Renal pelvis (tissue), 4 donors: Measurements from ENCODE around the gene EML2. TPM values are rescaled to one million over a fixed set of nuclear protein-coding genes. Genes with fewer than 3 reads are reported as not detected.
A peak's percentile ranks its signal among the peaks of the same experiment; 100 is the strongest.
"Not testable (repeated sequence)": the region's sequence is repeated elsewhere in the genome, so short reads cannot be mapped to it uniquely, and the experiment has no call there.

Source experiments
- DNase-seq: peaks from one replicate; pipeline ENCODE4 v3.0.0-alpha.2; 2013
- polyA plus RNA-seq, 3 donors: library from polyadenylated mRNA; unstranded; fragments of 120-200 nt; gene quantifications; one replicate each; pipeline ENCODE4 v1.2.1, GENCODE V29; 2013; ENCODE audit not compliant: insufficient read length in 3 of 3

The EML2 gene
- polyA plus RNA-seq, 3 donors, result 19.8 to 25.9 (median 24.9) TPM

DNA sequence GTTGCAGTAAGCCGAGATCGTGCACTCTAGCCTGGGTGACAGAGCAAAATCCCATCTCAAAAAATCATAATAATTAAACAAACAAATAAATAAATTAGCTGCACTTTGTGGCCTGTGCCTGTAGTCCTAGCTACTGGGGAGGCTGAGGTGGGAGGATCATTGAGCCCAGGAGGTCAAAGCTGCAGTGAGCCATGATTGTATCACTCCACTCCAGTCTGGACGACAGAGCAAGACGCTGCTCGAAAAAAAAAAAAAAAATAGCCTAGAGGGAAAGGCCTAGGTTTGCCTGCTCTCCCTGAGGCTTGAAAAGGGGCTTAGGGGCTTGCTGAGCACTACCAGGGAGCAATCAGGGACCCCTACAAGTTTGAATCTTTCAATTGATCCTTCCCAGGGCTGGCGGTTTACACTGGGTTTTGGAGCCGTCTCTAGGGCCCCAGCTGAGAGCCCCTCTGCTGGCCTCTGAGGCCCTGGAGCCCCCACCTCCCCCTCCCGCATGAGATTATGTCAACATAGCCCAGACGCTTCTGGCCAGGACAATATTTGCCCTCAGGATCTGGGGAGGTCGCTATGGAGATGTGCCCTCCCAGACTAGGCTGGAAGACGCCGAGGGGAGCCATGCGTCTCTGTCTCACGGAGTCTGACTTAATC, 18.4 kb upstream of the EML2 start:
- DNase-seq, result no peak

DNA sequence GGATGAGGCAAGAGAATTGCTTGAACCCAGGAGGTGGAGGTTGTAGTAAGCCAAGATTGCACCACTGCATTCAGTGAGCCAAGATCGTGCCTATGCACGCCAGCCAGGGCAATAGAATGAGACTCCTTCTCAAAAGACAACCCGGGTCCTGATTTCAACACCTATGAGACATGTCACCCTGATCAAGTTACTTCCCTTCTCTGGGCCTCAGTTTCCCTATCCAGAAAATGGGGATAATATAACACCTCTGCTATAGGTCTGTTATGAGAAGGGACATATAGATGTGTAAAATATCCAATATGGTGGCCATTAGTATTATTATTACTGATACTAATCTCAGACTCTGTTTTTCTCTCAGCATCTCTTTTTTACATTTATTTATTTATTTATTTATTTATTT, 15.9 kb upstream of the EML2 start:
- DNase-seq, result no peak

DNA sequence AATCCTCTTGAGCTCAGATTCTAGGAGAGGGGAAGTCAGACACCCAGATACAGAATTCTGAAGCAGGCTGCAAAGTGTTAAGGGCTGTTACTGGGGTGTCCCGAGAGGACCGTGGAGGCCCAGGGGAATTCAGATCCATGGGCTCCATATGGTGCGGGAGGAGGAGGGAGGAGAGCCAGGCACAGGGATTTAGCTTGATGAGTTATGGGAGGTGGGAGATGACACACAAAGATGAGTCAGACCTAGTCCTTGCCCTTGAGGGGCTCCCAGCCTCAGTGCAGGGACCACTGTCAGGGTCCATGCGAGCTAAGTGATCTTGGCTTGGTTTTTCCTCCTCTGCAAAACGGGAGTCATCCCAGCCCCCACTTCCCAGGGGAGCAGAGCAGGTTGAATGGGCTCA, 14.4 kb upstream of the EML2 start:
- DNase-seq, result no peak

DNA sequence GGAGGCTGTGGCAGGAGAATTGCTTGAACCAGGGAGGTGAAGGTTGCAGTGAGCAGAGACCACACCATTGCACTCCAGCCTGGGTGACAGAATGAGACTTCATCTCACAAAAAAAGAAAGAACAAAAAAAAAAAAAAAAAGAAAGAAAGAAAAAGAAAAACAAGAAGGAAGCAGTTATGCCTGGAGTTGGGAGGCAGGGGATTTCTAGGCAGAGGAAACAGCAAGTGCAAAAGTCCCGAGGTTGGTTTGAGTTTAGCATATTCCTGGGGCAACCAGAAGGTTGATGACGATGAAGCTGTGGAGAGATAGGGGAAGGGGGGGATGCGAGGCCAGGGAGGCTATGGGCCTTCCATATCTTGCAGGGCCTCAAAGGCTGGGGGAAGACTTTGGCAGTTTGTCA, 11.5 kb upstream of the EML2 start:
- DNase-seq, result no peak

DNA sequence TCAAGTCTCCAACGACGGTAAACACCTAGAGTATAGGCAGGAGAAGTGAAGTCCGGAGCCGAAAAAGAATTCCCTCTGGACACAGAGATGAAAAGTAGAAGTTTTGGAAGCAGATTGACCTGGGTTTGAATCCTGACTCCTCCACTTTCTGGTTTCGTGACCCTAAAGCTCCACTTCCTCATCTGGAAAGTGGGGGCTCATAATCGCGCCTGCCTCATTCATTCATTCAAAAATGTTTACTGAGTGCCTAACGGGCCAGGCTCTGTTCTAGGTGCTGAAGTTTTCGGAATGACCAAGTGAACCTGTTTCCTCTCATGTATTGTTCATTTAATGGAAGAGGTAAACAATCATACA, 7.1 kb upstream of the EML2 start:
- DNase-seq, result no peak

DNA sequence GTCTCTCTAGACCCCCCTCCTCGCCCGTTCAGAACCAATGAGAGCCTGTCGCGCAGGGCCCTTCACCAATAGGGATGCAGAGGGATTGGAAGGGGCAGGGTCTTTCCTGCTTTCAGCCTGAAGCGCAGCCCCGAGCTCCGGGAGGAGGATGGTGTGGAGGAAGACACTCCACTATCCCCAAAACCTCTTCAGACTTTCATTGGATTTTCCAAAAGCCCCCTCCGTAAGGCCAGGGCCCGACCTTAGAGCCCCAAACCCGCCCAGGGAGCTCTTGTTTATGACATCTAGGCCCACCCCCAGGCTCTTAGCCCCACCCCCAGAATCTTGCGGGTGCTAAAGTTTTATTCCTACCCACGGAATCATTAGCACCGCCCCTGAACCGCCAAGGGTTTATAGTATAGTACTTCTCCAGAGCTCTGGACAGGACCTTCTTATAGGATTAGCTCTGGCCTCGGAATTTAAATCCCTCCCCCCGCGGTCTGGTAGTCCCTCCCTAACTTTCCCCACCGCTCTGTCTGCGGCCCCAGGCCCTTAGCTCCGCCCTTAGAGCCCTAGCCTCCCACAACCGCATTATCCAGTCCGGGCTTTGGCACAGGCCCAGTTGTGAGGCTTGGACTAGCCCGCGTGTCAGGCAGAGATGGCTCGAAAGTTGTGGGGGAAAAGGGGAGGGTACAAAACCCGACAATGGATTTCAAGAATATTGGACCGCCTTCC, 6.6 kb upstream of the EML2 start:
- peak; percentile 73 for DNase-seq

DNA sequence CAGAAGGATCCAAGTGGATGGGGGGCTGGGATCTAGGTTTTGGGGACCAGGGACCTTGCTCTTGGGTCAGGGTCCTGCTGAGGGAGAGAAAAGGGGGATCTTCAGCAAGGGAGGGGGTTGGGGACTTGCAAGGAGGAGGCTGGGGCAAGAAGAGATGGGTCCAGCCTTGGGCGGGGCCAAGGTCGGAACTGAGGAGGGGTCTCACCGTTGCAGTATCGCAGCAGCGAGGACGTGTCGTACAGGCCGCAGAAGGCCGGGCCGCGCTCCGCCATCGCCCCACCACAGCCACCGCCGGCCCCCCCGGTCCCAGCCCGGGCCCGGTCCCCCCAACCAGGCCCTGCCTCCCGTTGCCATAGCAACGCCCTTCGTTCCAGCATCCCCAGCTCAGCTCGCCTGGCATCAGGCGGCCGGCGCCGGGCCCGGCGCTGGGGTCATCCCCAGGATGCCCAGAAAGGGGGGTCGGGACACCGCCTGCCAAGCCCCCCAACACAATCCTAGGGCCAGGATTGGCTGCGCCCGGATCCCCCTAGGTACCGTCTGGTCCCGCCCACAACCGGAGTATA, 6.0 kb upstream of the EML2 start:
- DNase-seq, result no peak

DNA sequence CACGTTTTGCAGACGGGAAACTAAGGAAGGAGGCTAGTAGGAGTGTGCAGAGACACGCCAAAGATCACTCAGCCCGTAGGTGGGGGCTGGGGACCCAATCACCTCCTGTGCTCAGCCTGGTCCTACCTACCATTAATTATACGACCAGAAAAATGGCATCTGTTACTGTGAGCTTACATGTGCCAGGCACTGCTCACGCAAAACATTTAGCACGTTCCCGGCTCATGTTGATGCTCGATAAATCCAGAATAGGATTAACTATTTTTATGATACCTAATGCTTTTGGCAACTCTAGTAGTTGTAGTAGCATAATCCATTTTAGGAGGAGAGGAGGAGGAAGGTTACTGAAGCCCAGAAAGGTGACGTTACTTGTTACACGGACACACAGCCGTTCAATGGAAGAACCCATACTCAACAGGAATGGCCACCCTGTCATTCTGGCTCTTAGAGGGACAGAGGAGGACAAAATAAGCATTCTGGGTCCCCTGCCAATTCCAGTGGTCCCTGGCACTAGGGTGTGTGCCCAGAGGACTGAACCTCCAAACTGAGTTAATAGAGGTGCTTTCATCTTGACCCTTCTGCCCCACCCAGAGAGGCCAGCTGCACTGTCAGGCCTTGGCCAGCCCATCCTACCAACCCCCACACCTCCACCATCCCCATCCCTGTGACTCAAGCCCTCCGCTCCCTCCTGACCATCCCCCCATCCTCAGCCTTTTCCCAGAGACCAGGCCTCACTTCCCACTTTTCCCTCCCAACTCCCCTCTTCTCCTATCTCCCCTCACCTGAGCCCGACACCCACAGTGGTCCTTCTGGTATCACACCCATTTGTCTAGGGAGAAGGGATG, 5.0 kb upstream of the EML2 start:
- no peak for DNase-seq

DNA sequence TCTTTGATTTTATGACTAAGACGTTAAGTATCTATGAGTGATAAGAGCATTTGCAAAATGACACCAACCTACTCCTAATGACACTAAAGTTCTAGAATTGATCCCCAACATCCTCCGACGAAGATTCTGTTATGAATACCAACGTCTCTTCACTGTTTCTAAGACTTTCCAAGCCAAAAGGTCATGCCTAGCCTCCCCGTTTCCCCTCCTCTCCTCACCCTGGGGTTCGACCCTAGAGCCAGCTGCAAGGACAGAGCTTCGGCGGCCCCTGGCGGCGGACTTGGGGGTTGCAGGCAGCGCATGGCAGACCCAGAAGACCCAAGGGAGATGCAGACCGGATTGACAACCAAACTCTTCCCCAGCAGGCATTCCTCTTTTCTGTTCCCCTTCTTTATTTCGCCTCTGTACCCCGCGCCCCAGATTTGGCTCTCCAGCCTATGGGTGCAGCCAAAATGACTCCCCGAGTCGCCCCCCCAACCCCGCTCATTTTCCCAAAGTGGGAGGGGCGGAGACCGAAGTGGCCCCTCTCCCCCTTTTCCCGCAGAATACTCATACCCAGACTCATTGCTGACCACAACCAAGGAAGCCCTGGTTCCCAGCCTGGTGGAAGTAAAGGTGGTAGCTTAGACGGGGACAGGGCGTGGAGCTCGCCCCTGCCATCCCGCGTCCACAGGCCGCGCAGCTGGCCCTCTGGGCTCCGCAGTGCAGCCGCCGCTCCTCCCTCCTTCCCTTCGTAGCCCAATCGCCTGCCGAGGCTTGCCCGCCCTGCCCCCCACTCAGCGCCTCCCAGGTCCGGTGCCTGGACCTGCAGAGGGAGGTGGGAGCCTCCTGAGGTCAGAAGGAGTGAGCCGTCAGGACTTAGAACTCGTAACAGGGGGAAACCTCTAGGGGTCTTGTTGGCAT, 4.1 kb upstream of the EML2 start:
- DNase-seq, result peak; percentile 72

DNA sequence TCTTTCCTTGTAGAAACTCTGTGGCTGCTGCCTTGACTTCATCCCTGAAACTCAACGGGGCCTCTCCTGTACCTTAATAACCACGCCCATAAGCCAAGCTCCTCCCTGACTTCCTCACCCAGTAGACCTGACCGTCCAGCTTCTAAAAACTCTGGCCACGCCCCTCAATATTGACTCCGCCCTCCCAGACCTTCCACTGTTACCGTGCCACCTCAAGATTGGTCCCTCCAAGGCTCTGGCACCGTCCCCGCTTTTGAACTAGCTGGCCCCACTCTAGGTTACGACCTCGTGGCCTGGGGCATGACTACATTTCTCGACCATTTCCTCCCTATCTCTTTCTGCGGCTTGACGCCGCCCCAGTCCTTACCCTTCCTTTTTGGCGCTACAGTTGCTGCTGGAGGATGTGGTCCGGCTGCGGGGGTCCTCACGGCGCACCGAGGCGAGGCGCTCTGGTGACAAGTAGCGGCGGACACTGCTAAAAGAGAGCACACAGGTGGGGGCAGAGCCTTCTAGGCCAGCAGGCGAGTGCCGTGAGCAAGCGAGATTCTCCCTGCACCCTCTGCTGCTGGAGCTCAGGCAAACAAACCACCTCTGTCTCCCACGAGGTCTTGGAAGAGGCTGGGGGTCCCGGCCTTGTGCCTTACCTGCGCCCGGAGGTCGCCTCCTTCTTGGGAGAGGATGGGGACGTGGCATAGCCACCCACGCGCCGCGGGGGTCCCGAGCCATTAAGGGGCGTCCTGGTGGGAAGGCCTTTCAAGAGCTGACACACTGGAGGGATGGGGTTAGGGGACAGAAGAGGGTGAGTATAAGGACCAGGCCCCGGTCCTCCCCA, 2.3 kb upstream of the EML2 start:
- peak; percentile 81 for DNase-seq

DNA sequence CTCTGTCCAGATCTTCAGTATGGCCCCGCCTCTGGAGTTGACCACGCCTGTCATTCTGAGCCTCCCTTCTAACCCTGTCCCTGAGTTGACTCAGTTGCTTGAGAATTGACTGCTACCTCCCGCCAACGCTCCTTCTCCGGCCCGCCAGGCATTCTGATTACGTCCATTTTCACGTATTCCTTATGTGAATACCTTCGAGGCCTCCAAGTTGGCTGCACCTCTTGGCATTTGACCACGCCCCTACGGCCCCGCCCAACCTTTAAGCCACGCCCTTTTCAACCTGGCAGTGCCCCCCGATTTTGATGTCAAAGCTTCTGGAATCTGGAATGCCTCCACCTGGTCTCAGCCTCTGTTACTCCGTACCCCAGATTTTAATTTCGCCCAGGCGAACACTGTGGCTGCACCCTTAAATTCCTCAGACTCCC, 1.7 kb upstream of the EML2 start:
- DNase-seq, result no peak

DNA sequence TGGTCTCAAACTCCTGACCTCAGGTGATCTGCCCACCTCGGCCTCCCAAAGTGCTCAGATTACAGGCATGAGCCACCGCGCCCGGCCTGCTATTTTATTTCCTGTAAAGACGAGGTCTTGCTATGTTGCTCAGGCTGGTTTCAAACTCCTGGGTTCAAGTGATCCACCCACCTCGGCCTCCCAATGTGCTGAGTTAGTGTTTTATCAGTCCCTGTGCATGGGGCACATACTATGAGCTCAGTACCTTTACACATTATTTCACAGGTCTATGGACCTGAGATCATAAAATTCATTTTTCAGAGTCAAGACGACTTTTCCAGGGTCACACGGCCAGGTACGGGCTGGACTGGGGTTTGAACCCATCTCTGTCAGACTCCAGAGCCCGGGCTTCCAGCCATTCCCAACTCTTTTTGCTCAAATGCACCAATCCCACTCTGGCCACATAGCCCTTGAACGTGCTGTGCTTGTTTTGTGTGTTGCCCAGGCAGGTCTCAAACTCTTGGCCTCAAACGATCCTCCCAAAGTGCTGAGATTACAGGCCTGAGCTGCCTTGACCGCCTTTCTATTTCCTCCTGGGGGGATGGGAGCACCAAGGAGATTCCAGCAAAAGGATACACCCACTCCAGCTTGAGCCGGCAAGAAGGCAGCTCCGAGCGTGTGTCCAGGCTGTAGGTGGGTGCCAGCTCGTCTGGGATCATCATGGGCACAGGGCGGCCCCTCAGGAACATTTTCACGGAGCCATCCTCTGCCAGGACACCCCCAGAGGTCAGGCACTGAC, 1.1 kb downstream of the EML2 start:
- peak; percentile 19 for DNase-seq

DNA sequence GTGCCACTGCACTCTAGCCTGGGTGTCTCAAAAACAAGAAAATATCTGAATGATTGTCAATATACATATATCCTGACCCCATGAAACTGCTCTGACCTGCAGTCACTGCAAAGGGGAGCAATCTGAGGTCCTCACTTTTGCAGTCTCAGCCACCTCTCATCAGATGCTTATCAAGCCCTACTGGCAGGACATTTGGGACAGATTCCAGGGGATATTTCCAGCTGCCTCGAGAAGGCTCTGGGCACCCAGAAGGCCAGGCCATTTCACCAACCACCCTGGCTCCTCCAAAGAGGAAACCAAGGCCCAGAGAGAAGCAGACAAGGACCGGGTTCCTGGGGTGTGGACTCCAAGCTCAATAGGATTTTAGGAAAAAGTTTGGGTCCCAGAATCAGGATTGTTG, 2.3 kb downstream of the EML2 start:
- no peak for DNase-seq

DNA sequence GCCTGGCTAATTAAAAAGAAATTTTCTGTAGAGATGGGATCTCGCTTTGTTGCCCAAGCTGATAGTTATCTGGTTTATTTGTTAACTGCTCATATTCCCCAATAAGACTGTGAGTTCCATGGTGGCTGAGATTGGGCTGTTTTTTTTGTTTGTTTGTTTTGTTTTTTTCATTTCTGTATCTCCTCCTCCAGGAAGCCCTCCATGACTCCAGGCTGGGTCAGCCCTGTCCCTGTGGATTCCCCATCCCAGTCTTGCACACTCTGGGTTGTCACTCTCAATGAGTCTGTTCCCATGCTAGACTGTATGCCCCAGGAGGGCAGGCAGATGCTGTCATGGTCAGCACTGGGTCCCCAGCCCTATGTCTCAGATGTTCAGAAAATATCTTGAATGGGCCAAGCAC, 2.9 kb downstream of the EML2 start:
- DNase-seq, result no peak

DNA sequence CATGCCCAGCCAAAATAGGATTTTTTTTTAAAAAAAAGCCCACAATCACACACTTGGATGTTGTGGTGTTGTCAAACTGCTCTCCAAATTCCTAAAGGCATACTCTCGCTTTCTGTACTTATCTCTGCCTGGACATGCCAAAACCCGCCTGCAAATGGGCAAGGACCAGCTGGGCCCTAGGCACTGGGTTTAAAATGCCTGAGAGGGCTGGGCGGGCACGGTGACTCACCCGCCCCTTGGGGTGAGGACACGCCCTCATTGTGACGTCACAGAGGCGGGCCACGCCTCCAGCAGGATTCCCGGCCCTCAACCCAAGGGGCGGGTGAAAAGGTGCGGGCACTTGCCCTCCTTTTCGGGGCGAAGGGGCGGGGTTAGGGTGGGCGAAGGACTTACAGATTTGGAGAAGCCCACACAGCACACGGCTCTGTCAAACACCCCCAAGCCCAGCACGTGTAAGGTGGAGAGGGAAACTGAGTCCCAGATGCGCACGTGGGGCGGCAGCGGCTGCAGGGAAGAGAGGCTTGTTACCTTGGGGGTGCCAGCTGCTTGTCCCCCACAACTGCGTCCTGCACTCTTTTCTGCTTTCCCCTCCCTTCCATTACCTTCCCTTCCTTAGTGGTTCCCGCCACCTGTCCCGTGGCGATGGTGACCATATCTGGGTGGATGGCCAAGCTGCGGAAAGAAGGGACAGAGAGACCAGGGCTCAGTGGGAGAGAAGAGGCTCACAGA, 6.6 kb downstream of the EML2 start:
- peak; percentile 54 for DNase-seq

DNA sequence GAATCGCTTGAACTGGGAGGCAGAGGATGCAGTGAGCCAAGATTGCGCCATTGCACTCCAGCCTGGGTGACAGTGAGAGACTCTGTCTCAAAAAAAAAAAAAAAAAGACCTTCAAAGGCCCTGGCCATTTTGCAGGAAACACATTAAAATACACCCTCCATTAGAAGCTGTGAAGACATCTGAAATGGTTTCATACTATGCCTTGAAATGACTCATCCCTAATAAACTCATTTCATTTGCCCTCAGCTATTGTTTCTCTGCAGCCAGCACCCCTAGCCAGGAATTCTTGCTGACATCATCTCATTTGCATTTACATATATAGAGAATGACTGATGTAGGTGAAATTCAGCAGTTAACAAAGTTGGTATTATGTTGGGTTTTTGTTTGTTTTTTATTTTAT, 8.7 kb downstream of the EML2 start:
- no peak for DNase-seq

DNA sequence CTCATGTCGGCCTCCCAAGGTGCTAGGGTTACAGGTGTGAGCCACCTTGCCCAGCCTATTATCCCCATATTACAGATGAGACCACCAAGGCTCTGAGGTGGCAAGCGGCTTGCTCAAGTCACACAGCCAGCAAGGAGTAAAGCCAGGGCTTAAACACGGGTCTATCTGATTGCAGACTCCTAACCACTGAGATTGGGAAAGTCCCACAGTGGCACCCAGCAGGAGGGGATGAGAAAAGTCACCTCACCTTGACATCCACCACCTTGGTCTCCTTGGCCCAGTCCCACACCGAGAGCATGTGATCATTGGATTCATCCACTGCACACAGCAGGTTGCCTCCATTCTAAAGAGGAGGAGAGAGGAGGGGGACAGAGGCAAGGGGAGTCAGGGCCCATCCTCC, 9.5 kb downstream of the EML2 start:
- no peak for DNase-seq

DNA sequence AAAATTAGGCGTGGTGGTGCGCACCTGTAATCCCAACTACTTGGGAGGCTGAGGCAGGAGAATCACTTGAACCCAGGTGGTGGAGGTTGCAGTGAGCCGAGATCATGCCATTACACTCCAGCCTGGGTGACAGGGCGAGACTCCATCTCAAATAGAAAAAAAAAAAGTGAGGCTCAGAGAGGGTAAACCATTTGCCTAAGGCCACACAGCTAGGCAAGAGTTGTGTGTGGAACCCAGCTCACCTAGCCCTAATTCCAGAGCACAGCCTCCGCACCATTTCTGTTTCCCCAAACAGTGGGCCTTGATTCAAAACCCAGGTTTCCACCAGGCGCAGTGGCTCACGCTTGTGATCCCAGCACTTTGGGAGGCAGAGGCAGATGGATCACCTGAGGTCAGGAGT, 11.0 kb downstream of the EML2 start:
- not testable (repeated sequence) for DNase-seq

DNA sequence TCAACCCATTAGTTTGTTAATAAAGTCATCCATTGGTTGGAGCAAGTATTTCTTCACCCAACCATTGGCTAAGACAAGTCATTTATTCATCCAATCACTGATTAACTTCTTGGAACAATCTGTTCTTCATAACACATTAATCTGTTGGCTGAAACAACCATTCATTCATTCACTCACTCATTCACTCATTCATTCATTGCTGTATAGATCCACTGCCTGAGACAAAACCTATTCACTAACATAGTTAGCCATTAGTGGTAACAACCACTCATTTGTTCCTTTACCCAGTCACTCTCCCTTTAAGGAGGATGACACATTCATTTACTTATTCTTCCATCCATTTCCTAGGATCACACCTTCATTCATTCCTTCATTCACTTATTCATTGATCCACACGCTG, 15.2 kb downstream of the EML2 start:
- no peak for DNase-seq
